Measurements from ENCODE around the gene APEH.

DNA sequence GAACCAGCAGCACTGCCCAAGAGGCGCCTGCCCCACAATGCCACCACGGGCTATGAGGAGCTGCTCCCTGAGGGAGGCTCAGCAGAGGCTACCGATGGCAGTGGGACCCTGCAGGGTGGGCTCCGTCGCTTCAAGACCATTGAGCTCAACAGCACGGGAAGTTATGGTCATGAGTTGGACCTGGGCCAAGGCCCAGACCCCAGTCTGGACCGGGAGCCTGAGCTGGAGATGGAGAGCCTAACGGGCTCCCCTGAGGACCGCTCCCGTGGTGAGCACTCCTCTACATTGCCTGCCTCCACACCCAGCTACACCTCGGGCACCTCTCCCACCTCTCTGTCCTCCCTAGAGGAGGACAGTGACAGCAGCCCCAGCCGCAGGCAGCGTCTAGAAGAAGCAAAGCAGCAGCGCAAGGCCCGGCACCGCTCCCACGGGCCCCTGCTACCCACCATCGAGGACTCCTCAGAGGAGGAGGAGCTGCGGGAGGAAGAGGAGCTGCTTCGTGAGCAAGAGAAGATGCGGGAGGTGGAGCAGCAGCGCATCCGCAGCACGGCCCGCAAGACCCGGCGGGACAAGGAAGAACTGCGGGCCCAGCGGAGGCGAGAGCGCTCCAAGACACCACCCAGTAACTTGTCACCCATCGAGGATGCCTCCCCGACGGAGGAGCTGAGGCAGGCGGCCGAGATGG, 21.8 kb upstream of the APEH start:
- TF ChIP-seq, protein P1, sequence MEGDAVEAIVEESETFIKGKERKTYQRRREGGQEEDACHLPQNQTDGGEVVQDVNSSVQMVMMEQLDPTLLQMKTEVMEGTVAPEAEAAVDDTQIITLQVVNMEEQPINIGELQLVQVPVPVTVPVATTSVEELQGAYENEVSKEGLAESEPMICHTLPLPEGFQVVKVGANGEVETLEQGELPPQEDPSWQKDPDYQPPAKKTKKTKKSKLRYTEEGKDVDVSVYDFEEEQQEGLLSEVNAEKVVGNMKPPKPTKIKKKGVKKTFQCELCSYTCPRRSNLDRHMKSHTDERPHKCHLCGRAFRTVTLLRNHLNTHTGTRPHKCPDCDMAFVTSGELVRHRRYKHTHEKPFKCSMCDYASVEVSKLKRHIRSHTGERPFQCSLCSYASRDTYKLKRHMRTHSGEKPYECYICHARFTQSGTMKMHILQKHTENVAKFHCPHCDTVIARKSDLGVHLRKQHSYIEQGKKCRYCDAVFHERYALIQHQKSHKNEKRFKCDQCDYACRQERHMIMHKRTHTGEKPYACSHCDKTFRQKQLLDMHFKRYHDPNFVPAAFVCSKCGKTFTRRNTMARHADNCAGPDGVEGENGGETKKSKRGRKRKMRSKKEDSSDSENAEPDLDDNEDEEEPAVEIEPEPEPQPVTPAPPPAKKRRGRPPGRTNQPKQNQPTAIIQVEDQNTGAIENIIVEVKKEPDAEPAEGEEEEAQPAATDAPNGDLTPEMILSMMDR (IDR thresholded peaks at IDR 0.05; ENCODE audit: low read depth, low read length): no peak
- TF ChIP-seq EZH2phosphoT487 (IDR thresholded peaks at IDR 0.05; ENCODE audit: low read depth): no peak
